T-helper 1 cell (primary cell): Measurements from ENCODE around the gene QSOX2.

Source experiments
- DNase-seq, 5 donors: peaks; one replicate each; pipeline ENCODE4 v3.0.0-alpha.2; 2012 to 2020
- total RNA-seq, 4 donors: gene quantifications; one replicate each; lab custom pipeline; 2026; lab: John Stamatoyannopoulos, UW

Gene QSOX2
- 32.1 to 44.2 (median 37.1) reads per million in 4 donors for total RNA-seq

- peak; percentile 71 to 85 (median 80) for DNase-seq
Observed at GRCh38 chr9:136245219-136246150, at the start of gene QSOX2. Gene QSOX2 (minus strand): TSS chr9:136245812. CDS start chr9:136245803, 9 bp downstream.

- no peak for DNase-seq
Observed at GRCh38 chr9:136295055-136295454, 49.4 kb upstream of the QSOX2 start.

GRCh38 chr9:136294437-136294836 is 48.8 kb upstream of the QSOX2 start:
- DNase-seq, result peak in 1 of 5 donors; percentile 2

GRCh38 chr9:136293476-136294077 is 48.0 kb upstream of the QSOX2 start:
- DNase-seq, result no peak

- DNase-seq, result no peak
Observed at GRCh38 chr9:136292591-136293448, 47.2 kb upstream of the QSOX2 start.

- peak in 1 of 5 donors; percentile 6 for DNase-seq
Observed at GRCh38 chr9:136292026-136292538, 46.5 kb upstream of the QSOX2 start.

GRCh38 chr9:136291306-136292025 is 45.9 kb upstream of the QSOX2 start:
- DNase-seq, result peak in 1 of 5 donors; percentile 7

- DNase-seq, result peak in 1 of 5 donors; percentile 6
Observed at GRCh38 chr9:136290508-136291000, 44.9 kb upstream of the QSOX2 start.

GRCh38 chr9:136289651-136290507 is 44.3 kb upstream of the QSOX2 start:
- peak in 1 of 5 donors; percentile 1 for DNase-seq

- peak in 1 of 5 donors; percentile 2 for DNase-seq
Observed at GRCh38 chr9:136287960-136288753, 42.5 kb upstream of the QSOX2 start.

GRCh38 chr9:136286987-136287379 is 41.4 kb upstream of the QSOX2 start:
- DNase-seq, result no peak

- DNase-seq, result no peak
Observed at GRCh38 chr9:136286359-136286986, 40.9 kb upstream of the QSOX2 start.

- DNase-seq, result no peak
Observed at GRCh38 chr9:136285501-136286358, 40.1 kb upstream of the QSOX2 start.

- DNase-seq, result peak in 1 of 5 donors; percentile 3
Observed at GRCh38 chr9:136284951-136285350, 39.3 kb upstream of the QSOX2 start.

- no peak for DNase-seq
Observed at GRCh38 chr9:136284311-136284710, 38.7 kb upstream of the QSOX2 start.

GRCh38 chr9:136283291-136284235 is 38.0 kb upstream of the QSOX2 start:
- peak in 4 of 5 donors; percentile 55 to 65 (median 60) for DNase-seq

- no peak for DNase-seq
Observed at GRCh38 chr9:136282272-136282861, 36.8 kb upstream of the QSOX2 start.
